NOMO-1 treated with DMSO at 0.1 percent for 48 hours (cell line): ENCODE measurements around the gene KMT2E.
"Not testable (repeated sequence)": the region's sequence is repeated elsewhere in the genome, so short reads cannot be mapped to it uniquely, and the experiment has no call there.

Source experiments
- DNase-seq: peaks from one replicate; lab custom pipeline; 2025; ENCODE audit not compliant: unreplicated experiment; lab: John Stamatoyannopoulos, UW

The KMT2E gene

DNA sequence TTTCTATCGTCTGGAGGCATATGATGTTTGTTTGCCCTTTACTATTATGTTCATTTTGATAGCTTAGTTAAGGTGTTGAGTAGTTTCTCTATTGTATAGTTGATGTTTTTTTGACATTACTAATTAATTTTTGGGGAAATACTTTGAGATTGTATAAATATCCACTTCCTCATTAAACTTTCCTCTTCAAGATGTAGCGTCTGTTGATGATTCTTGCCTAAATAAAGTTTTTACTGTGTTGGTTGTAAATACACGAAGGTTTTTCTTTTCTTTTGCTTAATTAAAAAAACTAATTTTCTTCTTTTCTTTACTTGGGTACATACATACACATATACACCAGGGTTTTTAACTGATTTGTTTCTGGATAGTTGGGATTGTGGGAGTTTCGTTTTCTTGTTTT is 8.5 kb downstream of the KMT2E start:
- DNase-seq: no peak

DNA sequence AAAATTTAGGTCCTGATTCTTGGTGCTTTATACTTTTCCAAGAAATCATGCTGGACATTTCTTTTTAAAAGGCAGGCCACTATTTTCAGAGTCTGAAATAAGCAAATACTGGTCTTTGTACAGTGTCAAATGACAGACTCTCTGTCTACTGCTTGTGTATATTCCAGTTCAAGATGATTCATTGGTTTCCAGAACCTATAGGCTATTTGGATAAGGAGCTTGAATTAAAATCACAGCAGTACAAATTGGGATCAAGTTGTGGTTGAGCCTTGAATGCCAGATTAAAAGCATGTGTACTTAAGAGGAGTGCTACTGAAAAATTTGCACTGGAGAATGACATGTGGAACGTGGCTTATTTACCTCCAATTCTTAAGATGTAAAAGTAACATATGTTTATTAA is 10.7 kb downstream of the KMT2E start:
- DNase-seq: no peak

DNA sequence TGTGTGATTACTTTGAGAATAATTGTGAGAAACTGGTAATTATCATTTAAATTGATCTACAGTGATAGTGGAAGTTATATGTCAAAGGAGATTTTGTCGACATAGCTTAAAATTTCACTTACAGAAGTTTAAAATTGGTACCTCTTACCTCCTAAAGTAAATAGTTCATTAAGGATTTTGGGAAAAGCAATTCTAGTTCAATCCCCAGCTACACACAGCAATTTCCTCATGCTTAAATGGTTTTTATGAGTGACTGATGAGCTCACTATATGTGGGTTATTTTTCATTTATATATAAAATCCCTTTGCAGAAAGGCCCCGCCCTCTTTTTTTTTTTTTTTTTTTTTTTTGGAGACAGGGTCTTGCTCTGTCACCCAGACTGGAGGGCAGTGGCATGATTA is 12.7 kb downstream of the KMT2E start:
- no peak for DNase-seq

DNA sequence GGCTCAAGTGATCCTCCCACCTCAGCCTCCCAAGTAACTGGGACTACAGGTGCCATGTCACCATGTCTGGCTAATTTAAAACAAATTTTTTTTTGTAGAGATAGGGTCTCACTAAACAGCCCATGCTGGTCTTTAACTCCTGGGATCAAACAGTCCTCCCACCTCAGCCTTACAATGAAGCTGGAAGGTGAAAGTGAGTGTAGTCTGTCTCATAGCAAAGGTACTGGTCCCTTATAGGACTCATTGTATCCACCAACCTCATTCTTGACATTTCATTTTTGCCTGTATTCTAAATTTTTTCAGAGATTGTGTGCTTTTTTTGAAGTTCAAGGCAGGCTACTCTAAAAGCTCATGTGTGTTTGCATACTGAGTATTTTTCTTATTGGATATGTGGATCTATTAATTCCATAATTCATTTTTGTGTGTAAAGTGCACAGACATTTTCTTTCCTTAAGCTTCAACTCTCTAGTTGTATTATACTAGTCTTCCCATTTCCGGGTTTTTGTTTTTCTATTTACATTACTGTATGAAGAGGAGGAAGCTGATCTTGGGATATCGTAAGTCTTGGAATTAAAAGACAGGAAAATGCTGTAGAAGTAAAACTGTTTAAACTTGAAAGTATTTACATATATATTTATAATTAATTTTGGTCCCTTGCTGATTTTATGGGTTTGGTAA is 13.3 kb downstream of the KMT2E start:
- no peak for DNase-seq

DNA sequence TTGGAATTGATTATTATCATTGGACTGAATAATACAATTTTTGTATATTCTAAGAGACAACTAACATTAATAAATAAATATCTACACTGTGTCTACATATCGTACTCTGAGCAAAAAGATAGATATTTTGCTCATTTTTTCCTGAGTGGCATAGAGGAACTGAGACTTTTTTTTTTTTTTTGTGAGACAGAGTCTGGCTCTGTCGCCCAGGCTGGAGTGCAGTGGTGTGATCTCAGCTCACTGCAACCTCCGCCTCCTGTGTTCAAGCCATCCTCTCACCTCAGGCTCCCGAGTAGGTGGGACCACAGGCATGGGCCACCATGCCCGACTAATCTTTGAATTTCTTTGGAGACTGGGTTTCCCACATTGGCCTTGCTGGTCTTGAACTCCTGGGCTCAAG is 14.0 kb downstream of the KMT2E start:
- no peak for DNase-seq

DNA sequence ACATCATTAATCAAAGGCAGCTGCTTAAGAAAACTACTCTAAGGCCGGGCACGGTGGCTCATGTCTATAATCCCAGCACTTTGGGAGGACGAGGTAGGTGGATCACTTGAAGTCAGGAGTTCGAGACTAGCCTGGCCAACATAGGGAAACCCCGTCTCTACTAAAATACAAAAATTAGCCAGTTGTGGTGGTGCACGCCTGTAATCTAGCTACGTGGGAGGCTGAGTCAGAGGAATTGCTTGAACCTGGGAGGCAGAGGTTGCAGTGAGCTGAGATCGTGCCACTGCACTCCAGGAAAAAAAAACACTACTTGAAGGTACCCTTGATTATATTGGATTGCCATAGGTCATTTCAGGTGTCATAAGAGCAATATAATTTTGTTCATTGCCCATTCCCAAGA is 14.9 kb downstream of the KMT2E start:
- not testable (repeated sequence) for DNase-seq

DNA sequence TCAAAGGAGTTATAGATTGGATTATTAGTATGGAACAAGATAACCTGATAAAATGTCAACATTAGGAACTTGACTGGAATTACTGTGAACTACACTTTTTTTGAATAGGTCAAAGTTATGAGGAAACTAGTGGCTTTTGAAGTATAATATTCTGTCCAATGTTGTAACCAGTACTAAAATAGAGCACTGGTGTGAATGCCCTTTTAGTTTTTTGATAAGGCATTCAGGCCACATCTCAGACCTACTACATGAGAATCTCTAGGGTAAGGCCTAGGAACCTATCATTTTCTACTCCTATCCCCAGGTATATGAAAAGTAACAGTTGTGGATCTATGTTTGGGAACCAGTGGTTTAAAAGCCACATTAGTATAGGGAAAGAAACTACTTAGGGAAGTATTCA is 16.4 kb downstream of the KMT2E start:
- no peak for DNase-seq

DNA sequence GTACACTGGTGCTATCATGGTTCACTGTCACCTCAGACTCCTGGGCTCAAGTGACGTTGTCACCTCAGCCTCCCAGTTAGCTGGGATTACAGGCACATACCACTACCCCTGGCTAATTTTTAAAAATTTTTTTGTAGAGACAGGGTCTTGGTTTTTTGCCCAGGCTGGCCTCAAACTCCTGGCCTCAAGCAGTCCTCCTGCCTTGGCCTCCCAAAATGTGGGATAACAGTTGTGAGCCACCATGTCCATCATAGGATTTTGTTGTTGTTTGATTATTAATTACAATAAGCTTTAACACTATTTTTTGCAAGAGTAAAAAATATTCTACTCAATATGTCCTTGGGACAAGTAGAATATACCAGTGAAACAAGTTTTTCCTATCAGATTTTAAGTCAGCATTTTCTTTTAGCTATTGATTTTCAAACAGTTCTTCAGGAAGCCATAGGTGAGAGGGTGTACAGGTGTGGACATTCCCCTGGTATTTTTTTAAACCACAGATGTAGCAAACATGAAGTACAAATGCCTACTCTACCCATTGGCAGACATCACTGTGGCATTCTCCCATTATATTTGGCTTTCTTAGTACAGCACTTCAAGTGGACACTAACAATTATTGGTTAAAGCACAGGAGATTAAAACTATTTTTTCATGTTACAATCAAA is 18.7 kb downstream of the KMT2E start:
- DNase-seq: no peak

DNA sequence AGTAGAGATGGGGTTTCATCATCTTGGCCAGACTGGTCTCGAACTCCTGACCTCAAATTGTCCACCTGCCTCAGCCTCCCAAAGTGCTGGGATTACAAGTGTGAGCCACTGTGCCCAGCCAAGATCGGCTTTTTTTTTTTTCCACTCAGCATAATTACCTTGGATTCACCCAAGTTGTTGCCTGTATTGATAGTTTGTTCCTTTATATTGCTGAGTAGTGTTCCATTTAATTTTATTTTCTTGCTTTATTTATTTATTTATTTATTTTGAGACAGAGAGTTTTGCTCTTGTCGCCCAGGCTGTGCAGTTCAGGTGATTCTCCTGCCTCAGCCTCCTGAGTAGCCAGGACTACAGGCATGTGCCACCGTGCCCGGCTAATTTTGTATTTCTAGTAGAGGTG is 21.3 kb downstream of the KMT2E start:
- no peak for DNase-seq

DNA sequence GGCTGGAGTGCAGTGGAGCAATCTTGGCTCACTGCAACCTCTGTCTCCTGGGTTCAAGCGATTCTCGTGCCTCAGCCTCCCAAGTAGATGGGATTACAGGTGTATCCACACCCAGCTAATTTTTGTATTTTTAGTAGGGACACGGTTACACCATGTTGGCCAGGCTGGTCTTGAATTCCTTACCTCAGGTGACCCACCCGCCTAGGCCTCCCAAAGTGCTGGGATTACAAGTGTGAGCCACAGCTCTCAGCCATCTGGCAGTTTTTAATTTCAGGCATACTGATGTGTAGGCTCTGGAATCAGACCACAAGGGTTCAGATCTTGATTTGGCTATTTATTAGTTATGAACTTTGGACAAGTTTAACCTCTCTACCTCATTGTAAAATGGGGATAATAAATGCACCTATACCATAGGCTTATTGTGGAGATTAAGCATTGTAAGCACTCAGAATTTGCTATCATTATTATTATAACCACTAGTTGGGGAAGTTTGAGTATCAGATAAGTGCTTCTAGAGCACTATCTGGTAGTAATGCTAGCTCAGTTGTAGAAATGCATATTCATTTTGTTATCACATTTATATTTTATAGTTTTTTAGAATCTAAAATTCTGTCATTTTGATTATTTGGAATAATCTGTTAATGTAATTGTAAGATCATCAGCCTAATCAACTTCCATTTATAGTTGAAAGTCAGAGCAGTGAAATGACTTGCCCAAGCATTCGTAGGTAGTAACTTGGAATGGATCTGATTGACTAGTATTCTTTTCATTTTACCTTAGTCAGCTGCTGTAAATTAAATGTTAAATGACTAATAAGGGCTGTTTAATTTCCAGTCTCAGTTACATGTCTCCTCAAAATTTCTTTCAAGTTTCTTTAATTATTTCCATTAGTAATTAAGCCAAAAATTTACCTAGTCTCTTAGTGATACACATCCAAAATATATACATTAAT is 22.5 kb downstream of the KMT2E start:
- DNase-seq: no peak

DNA sequence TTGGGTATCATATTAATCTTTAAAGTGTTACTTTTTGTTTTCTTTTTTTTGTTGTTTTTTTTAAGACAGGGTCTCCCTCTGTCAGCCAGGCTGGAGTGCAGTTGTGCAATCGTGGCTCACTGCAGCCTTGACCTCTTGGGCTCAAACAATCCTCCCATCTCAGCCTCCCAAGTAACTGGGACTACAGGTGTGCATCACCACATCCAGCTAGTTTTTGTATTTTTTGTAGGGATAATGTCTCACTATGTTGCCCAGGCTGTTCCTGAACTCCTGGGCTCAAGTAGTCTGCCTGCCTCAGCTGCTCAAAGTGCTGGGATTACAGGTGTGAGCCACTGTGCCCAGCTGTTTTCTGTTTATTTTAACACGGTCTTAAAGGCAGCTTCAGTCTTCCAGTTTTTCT is 23.3 kb downstream of the KMT2E start:
- DNase-seq: no peak

DNA sequence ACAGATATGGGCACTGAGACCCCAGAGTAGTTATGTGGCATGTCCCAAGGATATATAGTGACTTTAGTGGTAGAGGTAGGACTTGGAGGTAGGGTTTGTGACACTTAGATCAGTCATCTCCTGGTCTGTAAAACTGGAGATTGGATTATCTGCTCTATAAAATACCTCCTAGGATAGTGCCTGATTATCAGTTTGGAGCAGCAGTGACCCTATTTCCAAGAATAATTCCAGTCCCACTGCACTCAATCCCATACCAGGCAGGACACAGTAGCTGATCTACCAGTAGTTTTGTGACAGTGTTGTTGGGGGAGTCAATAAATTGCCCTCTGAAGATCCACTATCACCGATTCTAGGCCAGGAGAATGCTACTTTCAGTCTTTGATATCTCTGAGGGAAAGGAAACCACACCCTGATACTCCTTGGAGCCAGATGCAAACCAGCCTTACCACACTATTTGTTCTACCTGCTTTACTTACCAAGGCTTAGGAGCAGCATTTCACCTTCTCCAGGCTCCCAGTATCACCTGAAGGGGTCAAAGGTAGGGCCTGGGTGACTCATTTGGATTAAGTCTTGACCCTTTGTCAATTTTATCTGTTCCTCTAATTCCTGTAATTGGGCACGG is 30.6 kb downstream of the KMT2E start:
- DNase-seq: no peak

DNA sequence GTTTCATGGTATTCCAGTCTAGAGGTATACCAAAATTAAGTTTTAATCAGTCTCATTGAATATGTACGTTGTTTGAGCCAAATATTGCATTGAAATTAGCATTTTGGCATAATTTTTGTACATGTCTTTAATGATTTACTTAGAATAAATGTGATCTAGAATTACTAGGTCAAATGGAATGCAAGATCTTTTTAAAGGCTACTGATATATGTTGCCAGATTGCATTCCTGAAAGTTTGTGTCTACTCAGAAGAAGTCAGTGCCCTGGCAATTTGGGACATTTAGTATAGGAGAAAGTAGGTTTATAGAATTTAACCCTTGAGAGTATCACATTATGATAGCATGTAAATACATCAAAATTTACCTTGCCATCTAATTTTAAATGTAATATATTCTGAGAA is 32.4 kb downstream of the KMT2E start:
- DNase-seq: no peak

DNA sequence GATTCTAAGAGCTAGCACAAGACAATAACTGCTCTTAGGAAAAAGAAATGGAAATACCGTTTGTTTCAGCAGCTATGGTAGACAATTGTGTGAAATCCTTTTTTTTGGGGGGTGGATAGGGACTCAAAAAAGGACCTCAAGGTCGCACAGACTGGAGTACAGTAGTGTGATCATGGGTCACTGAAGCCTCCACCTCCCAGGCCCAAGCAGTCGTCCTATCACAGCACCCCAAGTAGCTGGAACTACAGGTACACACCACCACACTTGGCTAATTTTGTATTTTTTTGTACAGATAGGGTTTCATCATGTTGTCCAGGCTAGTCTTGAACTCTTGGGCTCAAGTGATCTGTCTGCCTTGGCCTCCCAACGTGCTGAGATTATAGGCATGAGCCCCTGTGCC is 33.9 kb downstream of the KMT2E start:
- no peak for DNase-seq

DNA sequence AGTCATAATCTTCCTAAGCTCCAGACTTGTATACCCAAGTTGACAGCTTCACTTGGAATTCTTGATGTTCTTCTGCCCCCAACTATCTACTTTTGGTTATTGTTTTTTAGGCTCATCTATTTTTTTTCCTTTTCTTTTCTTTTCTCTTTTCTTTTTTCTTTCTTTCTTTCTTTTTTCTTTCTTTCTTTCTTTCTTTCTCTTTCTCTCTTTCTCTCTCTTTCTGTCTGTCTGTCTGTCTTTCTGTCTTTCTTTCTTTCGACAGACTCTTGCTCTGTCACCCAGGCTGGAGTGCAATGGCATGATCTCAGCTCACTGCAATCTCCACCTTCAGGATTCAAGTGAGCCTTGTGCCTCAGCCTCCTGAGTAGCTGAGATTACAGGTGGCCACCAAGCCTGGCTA is 36.5 kb downstream of the KMT2E start:
- DNase-seq: no peak

DNA sequence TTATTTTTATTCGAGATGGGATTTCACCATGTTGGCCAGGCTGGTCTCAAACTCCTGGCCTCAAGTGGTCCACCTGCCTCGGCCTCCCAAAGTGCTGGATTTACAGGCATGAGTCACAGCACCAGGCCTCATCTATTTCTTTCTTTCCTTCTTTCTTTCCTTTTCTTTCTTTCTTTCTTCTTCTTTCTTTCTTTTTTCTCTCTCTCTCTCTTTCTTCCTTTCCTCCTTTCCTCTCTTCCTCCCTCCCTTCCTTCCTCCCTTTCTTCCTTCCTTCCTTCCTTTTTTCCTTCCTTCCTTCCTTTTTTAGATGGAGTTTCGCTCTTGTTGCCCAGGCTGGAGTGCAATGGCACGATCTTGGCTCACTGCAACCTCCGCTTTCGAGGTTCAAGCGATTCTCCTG is 36.9 kb downstream of the KMT2E start:
- not testable (repeated sequence) for DNase-seq

DNA sequence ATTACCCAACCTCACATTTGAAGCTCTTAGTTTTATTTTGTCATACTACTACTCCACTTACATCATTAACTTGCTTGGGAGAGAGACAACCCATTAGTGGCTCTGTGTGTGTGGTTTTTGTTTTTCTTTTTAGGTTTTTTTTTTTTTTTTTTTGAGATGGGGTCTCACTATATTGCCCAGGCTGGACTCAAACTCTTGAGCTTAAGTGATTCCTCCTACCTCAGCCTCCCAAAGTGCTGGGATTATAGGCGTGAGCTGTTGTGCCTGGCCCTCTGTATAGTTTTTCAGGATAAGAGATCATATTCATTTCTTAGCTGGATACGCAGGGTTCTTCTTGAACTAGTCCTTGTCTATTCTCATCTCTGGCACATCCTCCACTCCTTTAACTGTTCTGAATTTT is 41.1 kb downstream of the KMT2E start:
- DNase-seq: no peak

DNA sequence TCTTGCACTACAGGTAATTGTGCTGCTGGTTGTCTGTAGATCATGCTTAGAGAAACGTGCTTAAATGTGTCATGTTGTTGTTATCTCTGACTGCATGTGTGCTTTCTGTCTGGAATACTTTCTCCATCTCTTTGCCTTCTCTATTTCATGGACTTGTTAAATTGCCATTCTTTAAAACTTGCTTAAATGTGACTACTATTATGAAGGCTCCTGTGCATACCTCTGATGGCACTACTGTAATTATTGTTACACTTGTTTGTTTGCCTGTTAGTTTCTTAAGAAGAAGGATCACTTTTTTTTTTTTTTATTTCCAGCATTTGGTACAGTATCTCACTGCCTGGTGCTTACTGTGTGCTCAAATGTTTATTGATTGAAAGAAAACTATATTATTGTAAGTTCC is 41.6 kb downstream of the KMT2E start:
- DNase-seq: no peak

DNA sequence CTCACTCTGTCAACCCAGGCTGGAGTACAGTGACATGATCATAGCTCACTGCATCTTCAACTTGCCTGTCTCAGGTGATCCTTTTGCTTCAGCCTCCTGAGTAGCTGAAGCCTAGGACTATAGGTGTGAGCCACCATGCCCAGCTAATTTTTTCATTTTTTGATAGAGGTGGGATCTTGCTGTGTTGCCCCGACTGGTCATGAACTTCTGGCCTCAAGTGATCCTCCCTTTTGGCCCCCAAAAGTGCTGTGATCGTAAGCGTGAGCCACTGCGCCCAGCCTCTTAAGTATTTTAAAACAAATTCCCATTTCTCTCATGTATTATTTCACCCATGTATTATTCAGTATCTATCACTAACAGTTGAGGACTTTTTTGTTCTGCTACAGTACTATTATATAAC is 43.5 kb downstream of the KMT2E start:
- no peak for DNase-seq

DNA sequence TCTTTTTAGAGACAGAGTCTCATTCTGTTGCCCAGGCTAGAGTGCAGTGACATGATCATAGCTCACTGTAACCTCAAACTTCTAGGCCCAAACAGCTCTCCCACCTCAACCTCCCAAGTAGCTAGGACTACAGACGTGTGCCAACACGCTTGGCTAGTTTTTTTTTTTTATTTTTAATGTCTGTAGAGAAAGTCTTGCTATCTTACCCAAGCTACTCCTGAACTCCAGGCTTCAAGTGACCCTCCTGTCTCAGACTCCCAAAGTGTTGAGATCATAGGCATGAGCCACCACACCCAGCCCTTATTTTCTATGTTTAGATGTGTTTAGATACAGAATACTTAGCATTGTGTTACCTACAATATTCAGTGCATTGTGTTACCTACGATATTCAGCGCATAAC is 46.4 kb downstream of the KMT2E start:
- DNase-seq: no peak

DNA sequence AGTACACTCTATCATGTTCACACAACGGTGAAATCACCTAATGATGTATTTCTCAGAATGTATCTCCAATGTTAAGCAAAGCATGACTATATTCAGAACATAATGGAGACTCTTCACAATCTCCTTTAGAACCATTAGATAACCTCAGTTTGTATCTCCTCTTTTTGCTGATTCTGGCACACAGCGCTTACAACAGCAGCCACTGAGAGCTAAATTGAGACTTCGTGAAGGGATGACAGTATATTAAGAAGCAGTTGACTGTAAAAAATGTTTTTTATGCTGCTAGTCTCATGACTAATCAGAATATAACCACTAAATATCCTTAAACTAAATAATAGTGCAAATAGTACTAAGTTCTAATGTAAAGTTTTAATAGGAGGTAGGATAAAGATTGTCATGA is 46.9 kb downstream of the KMT2E start:
- no peak for DNase-seq

DNA sequence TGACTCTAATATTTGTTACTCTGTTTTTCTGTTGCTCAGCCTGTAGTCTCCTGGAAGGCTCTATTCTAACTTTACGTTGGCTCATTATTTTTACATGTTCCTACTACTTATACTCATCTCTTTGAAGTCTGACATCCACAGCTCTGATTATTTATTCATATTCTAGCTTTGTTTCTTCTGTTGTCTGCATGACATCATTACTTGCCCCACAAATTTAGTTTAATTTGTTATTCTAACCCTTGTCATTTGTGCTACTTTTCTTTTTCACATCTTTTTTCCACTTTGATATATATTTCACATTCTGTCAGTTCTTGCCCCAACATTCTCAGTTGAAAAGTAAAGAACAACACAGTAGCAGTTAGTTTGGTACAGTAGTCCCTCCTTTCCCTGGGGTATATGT is 51.1 kb downstream of the KMT2E start:
- DNase-seq: no peak
